GM13977 (cell line): ENCODE measurements around the gene SLC37A1.

ENCODE experiments used
- DNase-seq: peaks from one replicate; pipeline ENCODE4 v3.0.0; 2012; ENCODE audit warnings: low spot score
- in situ Hi-C: fragments of 300-500 bp; cut with MboI; formaldehyde crosslinking; loops from one replicate; pipeline ENCODE4 v1.12.0; 2022; ENCODE audit warnings: low sequenced_read_pairs, low pct_unique_long_range_greater_than_20kb, mixed read lengths, inconsistent platforms; ENCODE audit not compliant: unreplicated experiment
- TF ChIP-seq, protein P1 (sequence below): IDR thresholded peaks from 2 replicates; pipeline ENCODE4 v1.5.1; 2012; ENCODE audit warnings: mild to moderate bottlenecking, control low read depth; ENCODE audit not compliant: insufficient read depth; ENCODE audit errors: extremely low read depth, missing control alignments

The SLC37A1 gene

DNA sequence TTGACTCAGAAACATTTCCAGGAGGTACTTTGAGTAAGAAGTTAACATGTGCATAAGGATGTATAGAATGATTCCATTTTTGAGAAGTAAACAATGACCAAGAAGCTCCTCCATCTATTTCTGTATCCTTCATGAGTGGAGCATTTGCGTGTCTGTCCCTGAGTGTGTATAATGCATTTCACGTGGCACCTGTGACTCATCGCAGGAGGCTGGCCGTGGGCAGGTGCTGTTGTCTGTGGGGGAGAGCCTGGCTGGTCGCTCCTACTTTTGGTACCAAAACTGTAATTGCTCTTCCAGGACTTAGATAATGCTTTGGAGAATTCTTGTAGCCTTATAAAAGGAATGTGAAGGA, 16.5 kb downstream of the SLC37A1 start:
- DNase-seq, result no peak
- in situ Hi-C loops, result no loop called here
- TF ChIP-seq, protein P1, sequence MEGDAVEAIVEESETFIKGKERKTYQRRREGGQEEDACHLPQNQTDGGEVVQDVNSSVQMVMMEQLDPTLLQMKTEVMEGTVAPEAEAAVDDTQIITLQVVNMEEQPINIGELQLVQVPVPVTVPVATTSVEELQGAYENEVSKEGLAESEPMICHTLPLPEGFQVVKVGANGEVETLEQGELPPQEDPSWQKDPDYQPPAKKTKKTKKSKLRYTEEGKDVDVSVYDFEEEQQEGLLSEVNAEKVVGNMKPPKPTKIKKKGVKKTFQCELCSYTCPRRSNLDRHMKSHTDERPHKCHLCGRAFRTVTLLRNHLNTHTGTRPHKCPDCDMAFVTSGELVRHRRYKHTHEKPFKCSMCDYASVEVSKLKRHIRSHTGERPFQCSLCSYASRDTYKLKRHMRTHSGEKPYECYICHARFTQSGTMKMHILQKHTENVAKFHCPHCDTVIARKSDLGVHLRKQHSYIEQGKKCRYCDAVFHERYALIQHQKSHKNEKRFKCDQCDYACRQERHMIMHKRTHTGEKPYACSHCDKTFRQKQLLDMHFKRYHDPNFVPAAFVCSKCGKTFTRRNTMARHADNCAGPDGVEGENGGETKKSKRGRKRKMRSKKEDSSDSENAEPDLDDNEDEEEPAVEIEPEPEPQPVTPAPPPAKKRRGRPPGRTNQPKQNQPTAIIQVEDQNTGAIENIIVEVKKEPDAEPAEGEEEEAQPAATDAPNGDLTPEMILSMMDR, result no peak

DNA sequence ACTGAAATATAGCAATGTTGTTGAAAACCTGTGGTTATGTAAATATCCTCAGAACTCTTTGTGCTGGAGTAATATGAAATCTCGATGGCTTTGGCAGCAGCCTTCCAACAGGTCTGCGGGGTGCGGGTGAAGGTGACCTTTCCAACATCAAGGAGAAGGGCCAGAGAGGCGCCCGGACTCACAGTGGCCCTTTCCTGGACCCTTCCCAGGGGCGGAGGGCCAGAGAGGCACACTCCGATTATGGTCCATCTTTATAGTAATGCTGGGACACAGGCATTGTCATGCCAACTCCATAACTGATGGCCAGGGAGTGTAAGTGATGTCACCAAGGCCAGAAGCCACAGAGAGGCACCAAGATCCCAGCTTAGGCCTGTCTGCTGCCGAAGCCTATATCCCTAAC, 18.1 kb downstream of the SLC37A1 start:
- no peak for DNase-seq
- TF ChIP-seq, protein P1, result no peak
- in situ Hi-C loops, result no loop called here

DNA sequence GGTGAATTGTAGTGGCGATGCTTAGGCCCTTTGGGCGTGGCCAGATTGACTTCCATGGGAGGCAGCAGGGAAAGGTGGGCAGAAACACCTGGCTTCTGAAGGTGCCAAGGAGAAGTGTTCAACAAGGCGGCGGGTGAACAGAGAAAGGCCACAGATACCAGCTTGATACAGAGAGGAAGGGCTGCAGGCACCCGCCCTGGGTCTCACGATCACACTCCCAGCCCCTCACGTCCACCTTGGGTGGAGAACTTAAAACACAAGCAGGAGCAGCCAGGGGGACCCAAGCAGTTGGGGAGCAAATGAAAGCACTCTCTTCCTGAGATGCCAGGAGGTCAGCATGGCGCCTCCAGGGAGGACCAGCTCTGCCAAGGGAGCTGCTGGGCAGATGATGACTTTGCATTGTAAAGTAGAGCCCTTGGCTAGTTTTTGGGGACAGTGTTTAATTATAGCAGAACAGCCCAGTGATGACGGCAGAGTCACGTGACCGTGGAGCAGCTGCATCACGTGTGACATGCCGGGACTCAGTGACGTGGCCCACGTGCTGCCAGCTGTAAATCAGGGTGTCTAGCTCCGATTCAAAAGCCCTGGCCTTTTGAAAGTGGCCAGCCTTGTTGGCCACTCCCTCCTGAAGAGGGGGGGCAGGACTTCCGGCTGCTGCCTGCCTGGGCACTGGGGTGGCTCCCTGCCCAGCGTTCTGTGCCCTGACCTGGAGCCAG, 19.0 kb downstream of the SLC37A1 start:
- in situ Hi-C loops, result no loop called here
- TF ChIP-seq, protein P1, result no peak
- no peak for DNase-seq

DNA sequence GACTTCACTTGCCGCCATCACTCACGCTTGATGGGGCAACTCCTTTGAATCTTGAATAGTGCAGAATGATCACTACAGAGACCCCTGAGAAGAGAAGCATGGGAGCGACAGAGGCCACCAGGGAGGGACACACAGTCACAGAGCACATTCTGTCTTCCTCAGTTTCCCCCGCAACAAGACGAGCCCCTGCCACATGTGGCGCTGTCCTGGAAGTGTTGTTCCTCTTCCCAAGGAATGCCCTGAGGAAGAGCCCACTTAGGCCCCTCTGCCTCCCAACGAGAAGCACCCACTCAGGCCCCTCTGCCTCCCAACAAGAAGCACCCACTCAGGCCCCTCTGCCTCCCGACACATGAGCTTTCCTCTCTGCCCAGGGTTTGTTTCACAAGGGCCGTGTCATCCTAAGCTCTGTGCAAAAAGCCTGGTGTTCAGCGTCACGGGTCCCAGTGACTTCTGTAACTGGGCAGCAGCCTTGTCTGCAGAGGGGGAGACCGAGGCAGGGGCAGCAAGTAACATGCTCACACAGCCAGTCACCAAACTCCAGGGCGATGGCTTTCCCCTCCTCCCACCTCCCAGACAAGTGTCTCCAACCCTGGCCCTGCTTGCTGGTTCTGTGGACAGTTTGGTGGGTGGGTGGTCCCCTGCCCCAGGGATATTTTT, 19.8 kb downstream of the SLC37A1 start:
- in situ Hi-C loops, result no loop called here
- no peak for DNase-seq
- TF ChIP-seq, protein P1, result no peak

DNA sequence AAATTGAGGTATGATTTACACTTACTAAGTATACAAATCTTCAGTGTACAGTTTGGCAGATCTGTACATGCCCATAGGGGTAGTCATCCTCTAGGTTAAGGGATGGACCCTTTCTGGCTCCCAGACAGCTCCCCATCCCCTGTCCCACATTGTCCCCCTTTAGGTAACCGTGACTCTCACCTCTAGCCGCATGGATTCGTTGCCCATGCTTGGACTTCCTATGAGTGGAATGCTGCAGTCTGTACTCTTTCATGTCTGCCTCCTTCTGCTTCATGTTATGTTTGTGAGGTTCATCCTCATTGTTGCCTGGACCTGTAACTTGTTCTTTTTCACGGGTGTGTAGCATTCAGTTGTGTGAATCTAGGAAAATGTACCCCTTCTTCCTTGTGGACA, 20.3 kb downstream of the SLC37A1 start:
- DNase-seq, result no peak
- TF ChIP-seq, protein P1, result no peak
- in situ Hi-C loops, result no loop called here

DNA sequence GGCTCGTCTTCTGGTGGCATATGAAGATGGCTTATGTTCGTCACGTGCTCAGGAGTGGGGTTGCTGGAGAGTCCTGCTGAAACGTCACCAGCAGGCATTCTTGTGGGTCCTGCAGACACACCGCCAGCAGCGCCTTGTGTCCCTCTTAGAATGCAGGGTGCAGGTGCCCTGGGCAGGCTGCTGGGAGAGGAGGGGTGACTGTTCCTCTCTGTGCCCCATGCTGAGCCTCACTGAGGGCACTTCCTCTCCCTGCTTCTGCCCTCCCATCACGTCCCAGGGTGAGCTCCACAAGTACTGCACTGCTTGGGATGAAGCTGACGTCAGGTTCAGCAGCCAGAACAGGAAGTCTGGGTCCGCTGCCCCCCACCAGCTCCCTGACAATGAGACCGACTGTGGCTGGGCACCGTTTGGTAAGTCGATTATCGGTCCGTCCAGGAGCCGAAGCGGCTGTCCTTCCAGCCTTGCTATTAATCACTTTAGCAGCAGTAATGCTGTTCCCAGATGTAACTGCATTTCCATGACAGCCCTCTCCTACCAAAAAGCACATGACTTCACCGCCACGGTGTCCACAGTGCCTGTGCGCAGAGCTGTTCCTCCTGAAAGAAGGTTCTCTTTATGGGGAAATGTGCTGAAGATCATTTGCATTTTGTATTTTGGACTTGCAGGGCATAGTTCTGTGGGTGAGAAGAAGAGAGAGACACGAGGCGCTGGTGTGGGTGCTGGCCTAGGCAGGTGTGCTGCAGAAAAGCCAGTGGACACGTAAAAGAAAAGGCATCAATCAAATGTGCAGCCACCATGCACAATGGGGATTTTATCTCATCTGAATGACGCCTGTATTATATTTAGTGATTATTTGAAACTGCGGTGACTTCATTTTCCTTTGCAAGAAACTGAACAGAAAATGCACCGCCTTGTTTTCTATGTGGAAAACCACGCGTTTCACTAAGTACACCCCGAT, 21.0 kb downstream of the SLC37A1 start:
- in situ Hi-C loops, result no loop called here
- DNase-seq, result peak; percentile 80
- TF ChIP-seq, protein P1, result no peak
